ENCODE measurements around the gene GALNT17. TPM values are rescaled to one million over a fixed set of nuclear protein-coding genes. Genes with fewer than 3 reads are reported as not detected.

Gene GALNT17
- polyA plus RNA-seq, 1 donor = 30.1 TPM

GRCh38 chr7:71753956-71754664 lies 622.2 kb downstream of the GALNT17 start:
- DNase-seq = no peak

GRCh38 chr7:71754828-71755227 lies 622.9 kb downstream of the GALNT17 start:
- no peak for DNase-seq

GRCh38 chr7:71761336-71761735 lies 629.4 kb downstream of the GALNT17 start:
- DNase-seq = no peak

Measured in hindlimb muscle (tissue), 1 donor.